GM21367 (cell line): ENCODE data around the gene CKMT2.

Source experiments
- ATAC-seq: cut with Tn5 transposase; IDR thresholded peaks from one replicate; pipeline ENCODE4 v1.9.1; 2021; ENCODE audit not compliant: unreplicated experiment

Gene CKMT2

DNA sequence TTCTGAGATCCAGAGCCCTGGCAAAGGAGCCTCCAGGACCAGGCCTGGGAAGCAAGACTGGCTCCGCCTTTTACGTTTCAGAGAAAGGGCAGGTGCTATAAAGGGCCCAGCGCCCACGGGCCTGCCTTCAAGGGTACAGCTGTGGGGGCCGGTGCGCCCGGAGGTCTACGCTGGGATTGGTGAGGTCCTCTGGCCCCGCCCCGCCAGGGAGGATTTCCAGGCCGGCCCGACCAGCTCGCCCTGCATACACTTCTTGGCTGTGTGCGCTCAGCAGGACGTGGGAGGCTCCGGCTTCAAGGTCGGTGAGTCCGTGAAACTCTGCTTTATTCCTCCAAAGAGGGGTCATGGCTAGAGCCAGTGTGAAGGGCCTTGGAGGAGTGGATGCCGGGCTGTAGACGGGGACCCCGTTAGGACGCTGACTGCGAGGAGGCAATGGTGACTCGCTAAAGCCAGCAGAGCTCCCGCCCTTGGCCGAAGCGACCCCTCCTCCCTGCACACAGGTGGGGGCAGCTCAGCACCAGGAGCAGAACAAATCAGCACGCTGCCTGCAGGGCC is at the start of gene CKMT2:
CKMT2 (plus strand) TSS at position 243 of the 555 bp plus-strand sequence. CDS start 17,811 bp downstream, outside the sequence.
- no peak for ATAC-seq

DNA sequence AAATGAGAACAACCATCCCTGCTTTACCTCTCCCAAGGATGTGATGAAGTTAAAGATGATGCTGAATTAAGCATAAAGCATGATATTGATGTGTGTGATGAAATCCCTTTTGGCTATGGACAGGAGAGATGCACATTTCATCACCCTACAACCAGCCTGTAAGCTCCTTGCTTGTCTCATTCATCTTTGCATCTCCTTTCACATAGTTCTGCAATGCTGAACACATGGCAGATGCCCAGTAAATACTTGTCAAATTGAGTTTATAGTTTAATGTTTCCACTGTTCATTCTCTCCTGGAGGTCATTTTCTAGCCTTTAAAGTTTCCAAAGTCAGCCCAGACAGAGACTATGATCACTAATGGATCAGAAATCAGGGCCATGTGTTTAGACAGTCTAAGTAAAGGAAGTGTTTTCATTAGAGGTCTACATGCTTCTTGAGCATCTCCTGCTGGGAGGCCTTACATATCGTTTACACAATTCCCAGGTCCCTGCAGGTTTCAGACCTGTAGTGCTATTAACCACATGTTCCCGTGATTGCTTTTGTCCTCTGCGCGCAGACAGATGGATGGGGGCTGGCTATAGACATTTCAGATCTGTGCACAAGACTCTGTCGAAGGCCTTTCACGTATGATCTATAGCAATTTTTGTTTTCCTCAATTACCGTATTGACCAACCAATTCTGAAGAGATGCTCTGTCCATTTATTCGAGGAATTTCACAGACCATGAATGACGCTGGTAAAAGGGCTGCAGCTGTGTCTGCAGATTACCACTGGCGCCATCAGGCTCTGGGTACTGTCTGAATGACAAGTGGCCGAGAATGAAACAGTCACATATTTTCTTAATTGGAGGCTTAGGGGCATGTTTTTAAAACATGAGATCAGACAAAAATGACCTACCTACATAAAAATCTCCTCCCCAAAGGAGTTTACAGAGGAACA is 49.0 kb upstream of the CKMT2 start:
- no peak for ATAC-seq

DNA sequence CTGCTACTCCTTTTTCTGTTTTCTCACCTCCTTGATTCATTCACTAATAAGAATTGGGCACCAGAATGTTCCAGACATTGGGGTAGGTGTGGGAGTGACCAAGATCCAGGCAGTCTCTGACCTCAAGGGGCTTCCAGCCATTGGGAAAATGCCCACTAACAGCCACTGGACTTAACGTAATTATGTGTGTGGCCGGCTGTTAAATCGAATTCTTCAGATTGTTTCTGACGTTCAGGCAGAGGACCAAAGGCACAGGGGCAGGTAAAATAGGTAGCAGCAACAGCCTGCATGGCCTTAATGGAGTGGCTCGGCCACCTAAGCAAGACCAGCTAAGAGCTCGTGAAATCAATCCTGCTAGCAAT is 48.4 kb upstream of the CKMT2 start:
- no peak for ATAC-seq

DNA sequence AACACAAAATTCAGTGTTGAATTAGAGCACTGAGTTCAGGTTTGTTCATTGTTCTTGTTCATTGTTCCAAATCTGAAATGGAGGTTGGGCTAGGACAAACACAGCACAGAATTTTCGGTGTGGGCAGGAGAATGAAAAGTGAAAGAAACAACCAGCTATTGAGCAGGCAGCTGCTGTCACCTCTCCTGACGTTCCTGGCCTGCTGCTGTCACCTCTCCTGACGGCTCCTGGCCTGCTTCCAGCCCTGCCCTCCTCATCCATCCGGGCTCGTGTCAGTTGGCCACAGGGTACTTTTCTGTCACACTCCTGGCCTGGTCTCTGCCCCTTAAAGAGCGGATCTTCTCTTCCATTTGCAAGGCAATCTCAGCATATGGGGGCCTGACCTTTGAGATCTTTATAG is 45.2 kb upstream of the CKMT2 start:
- no peak for ATAC-seq

DNA sequence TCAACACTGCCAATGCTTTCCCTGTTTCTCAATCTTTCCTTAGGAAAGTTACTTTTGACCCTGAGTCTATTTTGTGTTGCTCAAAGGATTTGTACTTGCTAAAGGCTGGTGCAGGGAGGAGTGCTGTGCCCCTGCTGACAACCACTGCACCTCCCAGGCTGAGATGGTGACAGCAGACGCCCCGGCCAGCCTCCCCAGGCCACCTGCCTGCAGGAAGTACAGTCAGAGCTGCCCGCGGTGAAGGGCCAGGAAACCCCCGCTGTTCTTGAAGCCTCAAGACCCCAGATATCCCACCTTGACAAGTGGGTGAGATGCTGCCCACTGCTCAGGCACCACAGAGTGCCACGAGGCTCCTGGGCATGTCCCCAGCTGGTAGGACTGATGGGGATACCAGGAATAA is 44.2 kb upstream of the CKMT2 start:
- ATAC-seq, result no peak

DNA sequence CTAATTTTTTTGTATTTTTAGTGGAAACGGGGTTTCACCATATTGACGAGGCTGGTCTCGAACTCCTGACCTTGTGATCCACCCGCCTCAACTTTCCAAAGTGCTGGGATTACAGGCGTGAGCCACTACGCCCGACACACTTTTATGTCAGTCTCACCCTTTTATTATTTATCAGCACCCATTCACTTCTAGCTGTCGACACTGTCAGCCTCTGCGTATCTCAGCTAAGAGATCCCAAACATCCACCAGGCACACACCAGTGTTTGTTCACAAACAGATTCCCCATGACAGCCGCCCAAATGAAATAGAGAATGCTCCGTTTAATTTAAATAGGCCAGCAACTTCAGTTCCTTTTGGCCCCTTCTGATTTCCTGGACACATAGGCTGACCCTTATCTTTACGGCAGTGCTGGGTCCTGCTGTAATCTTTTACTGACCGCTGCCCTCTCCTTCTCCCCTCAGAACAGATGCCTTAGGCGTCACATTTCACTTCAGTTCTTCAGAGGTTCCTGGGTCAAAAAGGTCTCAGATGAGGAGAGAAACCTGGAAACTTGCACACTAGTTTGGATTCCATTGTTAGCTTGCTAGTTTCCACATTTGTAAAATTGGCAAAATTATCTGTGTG is 43.1 kb upstream of the CKMT2 start:
- ATAC-seq, result no peak

DNA sequence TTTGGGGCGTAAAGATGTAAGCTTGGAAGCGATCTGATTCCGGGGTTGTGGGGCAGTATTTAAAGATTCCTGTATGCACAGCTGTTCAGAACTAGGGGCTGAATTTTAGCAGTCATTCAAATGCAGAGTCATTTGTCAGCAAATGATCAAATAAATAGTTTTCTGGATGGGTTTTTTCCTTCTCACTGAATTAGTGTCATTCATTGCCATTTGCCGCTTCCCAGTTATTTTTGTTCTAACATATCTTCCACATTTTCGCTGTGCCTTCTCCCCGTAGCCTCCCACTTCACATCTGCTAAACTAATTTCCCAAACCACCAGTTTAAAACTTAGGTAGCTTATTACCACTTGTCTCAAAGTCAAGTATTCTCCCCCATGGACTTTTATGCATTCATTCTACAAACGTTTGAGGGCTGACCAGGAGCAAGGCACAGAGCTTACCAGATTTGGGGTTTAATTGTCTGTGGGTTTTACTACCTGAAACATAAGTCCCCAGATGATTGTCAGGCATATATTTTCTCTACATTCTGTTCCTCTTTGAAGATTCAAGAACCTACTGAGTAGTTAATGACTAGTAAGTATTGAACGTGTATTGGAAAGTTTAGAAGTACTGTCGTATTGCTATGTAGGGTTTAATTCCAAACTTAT is 41.3 kb upstream of the CKMT2 start:
- no peak for ATAC-seq

DNA sequence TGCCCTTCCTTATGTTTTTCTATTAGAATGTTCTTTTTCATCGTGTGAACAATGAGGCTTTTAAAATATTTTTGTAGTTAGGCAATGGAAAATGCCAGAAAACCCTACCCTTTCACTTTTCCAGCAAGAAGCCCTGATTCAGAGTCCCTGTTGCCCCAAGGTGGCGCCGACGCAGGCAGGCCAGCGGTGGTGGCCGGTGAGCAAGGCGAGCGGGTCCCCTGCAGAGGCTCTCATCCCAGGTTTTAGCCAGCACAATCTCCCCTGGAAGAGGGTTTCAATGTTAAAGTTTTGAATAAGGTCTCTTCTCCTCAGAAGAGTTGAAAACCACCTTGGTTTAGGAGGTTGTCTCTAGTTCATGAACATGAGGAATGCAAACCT is 40.8 kb upstream of the CKMT2 start:
- ATAC-seq, result no peak

DNA sequence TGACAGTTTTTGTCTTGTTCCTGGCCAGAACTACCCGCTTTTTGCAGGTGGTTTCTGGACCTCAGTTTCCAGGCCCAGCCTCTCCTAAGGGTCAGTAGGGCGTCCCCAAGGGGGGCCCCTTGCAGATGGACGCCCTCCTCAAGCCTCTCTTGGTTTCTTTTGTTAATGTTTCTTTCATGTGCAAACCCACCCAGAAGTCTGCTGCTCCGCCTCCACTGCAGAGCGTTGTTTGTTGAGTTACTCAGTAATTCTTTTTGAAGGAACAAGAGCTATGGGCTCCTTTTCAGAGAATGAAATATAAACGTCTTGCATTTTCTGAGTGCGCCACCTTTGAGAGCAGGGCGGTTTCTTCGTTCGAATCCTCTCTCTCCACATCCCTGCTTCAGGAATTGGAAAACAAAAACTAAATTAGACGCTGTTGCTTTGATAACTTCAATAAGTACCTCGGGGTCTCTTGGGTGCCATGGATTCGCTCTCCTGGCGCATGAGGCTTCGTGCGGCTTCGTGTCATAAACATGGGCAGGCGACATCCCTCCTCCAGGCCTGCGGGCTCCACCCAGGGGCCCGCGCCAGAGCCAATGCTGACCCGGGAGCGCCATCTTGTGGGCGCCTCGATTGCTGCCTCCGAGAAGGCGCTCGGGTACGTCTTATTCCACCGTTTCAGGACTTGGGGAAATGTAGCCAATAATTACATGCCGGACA is 38.3 kb upstream of the CKMT2 start:
- ATAC-seq, result peak; percentile 91

DNA sequence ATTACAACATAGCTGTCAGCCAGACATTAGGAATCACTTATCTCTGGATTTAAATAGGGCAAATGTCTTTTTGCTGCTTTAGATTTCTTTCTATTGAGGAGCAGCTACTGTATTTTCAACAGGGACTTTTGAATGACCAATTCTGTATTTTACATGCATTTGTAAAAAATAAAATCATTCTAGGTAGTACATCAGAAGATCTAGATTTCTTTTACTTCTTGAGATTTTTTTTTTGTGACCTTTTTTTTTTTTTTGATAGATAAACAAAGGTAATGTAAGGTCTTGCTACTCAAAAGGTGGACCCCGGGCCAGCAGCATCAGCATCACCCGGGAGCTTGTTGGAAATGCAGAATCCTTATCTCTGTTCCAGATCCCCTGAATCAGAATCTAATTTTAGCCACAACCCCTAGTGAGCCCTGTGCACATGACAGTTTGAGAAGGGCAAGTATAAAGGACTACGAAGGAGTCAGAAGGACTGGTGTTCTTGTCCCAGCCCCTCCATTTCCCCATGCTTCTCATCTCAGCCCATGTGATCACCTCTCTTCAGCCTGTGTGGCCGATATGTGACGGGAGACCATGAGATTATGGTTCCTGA is 37.7 kb upstream of the CKMT2 start:
- no peak for ATAC-seq

DNA sequence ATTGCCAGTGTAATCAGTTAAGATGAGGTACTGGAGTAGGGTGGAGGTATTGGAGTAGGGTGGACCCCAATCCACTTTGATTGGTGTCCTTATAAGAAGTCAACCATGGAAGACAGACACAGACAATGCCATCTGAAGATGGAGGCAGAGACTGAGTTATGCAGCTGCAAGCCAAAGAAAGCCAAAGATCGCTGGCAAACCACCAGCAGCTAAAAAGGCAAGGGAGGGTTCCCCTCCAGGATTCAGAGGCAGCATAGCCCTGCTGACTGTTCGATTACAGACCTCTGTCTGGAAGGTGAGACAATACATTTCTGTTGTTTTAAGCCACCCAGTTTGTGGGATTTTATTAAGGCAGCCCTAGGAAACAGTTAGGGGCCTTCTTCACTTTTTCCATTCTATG is 30.5 kb upstream of the CKMT2 start:
- ATAC-seq, result no peak

DNA sequence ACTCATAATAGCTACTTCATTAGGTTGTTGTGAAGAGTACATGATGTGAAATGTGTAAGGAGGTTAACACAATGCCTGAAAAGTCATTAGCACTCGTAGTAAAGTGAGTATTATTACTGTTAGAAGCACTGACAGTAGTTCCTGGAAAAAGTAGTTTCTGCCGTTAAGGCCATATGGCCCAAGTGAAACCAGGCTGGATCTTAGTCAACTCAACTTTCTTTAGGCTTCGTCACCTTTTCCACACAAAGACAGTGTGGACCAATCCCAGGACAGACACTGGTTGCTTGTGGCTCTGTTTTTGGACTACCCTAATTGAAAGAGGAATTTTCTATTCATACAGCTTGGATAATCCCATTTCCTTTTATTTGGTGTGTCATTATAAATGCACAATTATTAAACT is 29.4 kb upstream of the CKMT2 start:
- ATAC-seq, result no peak

DNA sequence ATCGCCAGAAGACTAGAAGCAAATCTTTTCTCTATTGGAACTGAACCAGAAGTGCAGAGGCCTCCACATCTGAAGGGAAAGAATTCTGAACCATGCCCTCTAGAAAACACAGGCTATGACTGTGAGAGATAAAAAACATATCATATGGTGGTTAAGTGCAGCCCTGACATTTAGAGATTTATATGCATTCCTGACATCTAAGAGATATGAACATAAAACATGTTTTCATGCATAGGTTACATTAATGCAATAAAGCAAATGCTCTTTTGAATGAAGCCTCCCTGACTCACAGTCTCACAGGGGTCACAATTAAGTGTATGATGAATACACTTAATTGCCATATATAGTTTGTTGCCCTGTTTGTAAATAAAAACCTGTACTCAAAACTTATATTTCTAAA is 28.9 kb upstream of the CKMT2 start:
- ATAC-seq, result no peak

DNA sequence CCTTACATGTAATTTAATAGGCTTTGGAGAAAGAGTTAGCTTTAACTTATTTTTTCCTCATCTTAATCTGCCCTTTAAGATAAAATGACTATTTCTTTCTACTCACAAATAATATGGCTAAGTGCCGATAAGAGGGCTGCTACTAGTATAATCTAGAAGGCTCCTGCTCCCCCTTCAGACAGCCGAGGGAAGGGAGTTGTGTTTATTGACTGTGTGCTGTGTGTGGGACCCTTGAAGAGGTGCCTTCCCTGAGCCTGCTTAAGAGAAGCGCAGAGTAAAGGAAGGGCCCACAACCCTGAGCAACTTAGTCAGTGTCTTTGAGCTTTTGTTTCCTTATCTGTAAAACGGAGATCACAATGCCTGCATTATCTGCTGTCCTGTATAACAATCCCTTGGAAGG is 28.1 kb upstream of the CKMT2 start:
- no peak for ATAC-seq

DNA sequence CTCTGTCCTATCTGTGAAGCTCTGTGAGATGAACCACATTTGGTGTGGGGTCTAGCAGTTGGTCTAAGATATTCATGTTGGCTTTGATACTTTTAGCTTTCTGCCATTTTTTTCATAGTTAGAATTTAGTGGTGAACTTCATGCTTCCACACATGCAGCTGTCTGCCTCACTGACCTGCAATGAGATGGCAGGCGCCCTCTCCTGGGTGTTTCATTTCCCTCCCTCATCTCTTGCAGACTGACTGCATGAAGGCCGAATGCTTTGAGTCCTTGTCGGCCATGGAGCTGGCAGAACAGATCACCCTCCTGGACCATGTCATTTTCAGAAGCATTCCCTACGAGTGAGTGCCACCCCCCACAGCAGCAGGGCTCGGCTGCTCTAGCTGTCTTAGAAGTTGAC is 26.1 kb upstream of the CKMT2 start:
- no peak for ATAC-seq

DNA sequence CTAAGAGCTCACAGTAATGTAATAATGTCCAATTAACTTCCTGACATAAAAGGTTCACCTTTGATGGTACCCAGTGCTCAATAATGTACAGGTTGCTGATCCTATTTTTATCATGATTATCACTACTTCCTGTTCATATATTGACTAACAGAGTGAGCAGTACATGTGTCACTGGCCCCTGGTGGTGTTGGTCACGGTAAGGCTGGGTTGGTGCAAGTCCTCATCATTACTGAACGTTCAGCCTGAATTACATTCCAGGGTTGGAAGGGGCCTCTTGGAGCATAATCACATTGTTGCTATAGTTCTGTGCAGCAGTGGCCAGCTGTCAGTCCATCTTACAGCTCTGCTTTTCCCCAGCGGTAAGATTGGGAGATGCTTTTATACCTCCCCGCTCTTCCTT is 24.2 kb upstream of the CKMT2 start:
- ATAC-seq, result no peak

DNA sequence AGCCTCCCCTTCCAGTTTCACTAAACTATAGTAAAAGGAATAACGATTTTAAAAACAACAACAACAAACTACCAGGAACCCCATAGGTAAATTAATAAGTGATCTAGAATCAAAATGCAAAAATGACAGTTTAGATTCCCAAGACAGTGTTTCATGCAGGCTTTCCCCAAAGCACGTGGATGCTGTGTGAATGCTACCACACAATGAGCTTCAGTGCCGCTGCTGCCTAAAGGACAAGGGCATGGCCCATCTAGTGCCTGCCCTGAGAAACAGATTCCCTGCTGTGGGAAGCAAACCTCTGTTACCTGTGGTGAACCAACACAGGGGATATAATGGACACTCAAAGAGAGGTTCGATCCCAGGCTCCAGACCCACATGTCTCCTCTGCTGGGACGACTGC is 23.7 kb upstream of the CKMT2 start:
- no peak for ATAC-seq

DNA sequence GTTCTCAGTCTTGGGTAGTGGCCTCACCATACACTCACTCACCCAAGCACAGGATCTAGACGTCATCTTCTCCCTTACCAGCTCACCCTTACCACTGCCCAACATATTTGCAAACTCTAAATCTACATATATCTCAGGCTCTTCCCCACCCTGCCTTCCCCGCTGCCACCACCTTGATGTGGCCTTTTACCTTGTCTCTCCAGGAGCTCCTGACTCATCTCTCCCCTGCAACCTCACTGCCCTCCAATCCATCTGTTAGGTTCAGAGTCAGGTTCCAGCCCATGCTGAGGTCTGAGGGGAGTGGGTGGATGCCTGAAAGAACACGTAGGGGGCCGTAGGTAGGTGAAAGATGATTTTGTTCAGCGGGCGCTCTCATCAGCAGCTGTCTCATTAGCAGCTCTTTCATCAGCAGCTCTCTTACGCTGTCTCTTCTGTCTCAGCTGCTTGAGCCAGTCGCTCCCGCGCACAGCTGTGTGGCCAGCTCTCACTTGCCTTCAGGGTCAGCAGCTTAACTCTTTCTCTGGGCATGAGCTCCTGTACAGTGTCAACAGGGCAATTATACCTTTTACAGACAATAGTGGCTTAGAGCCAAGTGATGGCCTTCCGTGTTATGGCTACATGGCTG is 23.1 kb upstream of the CKMT2 start:
- no peak for ATAC-seq

DNA sequence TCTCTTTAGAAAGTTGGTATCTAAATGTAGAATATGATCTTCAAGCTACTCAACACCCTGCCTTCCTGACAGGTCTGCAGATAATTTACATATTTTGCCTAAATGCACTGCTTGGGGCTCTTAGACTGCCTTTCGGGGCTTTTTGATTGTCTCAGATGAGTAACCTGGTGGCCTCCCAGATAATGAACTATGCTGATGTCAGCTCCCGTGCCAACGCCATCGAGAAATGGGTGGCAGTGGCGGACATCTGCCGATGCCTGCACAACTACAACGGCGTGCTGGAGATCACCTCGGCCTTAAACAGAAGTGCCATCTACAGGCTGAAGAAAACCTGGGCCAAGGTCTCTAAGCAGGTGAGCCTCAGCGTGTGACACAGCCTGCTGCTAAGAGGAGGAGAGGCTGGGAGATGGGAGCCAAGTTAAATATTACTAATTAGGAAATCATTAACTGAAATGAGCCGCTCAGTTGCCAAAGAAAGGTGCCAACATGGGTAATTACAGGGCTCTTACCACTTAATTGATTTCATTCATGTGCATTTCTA is 20.8 kb upstream of the CKMT2 start:
- ATAC-seq, result peak; percentile 55

DNA sequence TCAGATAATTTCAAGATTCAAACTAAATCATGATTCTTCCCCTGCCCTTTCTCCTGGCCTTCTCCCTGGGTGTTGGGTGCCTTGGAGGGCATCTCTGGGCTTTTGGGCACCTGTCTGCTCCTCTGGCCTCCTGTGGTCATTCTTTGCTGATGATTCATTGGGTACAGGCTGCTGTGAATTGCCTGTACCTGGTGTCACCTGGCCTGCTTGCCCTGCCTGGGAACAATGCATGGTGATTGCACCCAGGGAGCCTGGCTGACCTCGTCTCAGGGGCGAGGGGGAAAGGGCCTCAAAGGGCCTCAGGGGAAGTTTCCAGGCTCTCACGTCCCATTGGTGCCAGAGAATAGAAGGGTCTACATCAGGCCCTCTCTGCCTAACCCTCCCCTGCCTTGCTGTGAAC is 20.1 kb upstream of the CKMT2 start:
- no peak for ATAC-seq
